ENCODE results near the gene SPAG17.

Gene SPAG17

DNA sequence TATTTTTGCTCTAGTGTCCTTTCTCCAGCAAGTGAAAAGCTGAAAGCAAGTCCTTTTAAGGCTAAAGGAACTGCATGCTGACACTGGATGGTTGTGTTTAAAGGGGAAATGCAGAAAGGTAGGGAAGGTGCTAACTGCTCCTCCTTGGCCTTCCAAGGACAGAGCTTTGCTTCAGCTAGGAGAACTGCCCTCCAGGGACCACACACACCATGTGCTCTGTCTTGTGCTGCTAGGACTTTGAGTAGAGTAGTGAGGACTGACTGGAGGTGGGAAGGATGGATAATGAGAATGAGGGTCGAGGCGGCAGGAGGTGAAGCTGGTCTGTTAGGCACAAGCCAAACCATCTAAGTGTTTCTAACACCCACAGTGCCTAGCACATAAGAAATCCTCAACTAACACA is 177.6 kb downstream of the SPAG17 start:
- FAIRE-seq = no peak
- no peak for DNase-seq (ENCODE audit: insufficient read length, low spot score)

- DNase-seq (ENCODE audit: insufficient read length, low spot score) = no peak
- FAIRE-seq = no peak
These were observed 180.7 kb downstream of the SPAG17 start for GRCh38 chr1:118004312-118004711.

DNA sequence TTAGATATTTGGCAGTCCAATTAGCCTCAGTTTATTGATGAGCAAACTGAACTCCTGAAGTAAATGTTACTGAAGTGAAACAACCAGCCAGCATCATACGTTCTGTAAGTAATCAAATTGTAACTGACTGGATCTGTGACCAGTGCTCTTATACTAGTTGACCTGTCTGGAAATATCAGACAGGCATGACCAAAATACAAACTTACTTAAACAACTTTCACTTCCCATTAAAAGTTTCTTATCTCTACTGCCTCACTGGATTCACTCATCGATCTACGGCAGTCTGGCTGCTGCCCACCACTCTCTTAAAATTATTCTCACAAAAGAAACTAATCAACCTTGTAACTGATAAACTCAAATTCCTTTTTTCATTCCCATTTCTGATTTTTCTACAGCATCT is 199.1 kb downstream of the SPAG17 start:
- DNase-seq (ENCODE audit: insufficient read length, low spot score) (no peak), FAIRE-seq (no peak)

DNA sequence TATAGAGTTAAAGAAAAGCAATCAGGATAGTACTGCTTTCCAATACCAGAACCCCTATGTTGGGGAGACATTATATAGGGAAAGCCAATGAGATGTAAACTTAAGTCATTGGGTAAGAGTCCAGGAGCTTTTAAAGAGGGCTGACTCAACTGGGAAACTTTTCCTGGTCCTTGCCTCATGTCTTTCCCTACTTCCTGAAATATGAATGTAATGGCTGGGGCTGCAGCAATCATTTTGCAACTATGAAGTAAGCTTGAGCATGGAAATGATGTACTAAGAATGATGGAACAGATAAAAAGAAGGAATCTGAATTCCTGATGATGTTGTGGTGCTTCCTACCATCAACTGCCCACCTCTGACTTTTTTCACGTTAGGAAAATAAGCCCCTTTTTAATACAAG is 199.8 kb downstream of the SPAG17 start:
- DNase-seq (ENCODE audit: insufficient read length, low spot score) (no peak), FAIRE-seq (no peak)

DNA sequence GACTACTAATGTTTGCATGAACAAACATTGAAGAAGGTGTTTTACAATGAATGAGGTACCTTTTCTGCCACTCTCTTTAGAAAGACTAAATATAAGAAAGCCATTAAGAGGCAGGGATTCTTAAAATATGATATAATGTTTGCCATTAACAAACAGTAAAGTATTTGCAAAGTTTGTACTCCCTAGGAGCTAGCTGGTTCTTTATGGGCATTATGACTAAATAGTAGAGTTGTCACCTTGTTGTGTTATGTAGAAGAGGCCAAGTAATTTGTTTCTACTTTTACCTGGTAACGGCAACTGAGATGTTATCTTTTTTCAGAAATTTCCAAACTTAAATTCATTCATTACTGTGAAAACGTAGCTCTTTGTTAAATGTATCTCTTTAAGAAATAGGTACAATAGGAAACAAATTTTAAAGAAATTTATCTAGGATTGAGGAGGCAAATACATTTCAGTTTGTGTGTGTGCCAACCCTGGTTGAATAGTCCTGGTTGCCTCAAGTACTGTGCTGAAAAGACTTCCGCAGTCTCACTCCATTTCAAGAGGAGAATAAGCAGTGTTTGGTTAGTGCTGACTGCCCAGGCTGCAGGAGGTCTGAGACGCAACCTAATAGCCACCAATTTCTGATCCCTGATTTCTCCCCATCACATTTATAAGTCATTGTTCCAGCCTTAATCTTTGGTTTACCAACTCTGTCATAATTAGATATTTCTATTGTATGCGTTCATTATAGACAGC is 203.4 kb downstream of the SPAG17 start:
- no peak for DNase-seq (ENCODE audit: insufficient read length, low spot score)
- FAIRE-seq = no peak

DNA sequence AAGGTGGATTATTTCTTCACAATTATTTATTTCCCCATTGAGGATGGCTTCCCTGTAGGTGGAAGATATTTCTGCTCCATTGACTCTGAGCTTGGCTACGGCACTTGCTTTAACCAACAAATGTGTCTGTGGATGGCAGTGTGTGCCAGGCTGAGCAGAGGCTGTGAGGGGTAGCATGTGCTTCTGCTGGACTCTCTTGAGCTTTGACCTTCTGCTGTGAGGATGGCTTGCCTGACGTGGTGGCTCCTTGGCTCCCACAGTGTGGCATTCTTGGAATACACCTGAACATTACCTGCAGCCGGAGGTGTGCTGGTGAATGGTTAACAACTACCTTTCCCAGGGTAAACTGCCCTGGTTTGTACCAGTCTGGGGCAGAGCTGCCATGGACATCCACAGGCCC is 208.6 kb downstream of the SPAG17 start:
- no peak for FAIRE-seq
- DNase-seq (ENCODE audit: insufficient read length, low spot score) = no peak

DNA sequence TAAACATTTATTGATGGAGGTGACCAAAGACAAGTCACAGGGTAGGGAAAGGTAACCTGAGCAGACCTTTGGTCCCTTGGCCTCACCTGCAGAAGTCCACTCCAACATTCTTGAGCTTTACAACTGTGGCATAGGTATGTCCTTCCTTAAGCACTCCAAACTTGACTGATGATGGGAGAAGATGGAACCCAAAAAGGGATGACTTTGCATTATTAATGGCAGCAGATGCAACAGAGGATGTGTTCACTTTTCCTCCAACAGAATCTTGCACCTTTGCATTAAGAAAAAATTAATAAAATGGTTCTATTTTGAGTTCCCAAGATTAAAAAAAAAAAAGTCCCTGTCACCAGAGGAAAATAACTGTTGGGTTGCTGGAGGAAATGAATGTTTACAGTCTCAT is 213.3 kb downstream of the SPAG17 start:
- no peak for FAIRE-seq
- DNase-seq (ENCODE audit: insufficient read length, low spot score) = no peak

DNA sequence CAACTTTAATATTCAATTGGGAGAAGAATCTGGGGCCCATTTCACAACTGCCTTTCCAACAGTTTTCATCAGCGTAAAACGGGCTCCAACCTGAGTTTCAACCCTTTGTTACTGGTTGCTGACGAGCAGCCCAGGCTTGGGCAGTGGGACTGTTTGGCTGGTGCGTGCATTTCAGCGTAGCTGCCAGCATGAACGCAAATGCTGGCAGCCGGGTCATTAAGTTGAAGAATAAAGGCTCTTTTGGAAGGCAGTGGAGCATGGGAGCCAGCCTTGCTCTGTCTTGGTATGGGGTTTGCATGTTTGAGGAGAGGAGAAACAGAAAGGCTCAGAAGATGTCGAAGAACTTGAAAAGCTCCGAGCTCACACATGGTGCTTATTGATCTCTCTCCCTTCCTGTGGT is 214.8 kb downstream of the SPAG17 start:
- FAIRE-seq (no peak), DNase-seq (ENCODE audit: insufficient read length, low spot score) (no peak)

GRCh38 chr1:117967881-117968280 is 217.1 kb downstream of the SPAG17 start:
- no peak for FAIRE-seq
- no peak for DNase-seq (ENCODE audit: insufficient read length, low spot score)

DNA sequence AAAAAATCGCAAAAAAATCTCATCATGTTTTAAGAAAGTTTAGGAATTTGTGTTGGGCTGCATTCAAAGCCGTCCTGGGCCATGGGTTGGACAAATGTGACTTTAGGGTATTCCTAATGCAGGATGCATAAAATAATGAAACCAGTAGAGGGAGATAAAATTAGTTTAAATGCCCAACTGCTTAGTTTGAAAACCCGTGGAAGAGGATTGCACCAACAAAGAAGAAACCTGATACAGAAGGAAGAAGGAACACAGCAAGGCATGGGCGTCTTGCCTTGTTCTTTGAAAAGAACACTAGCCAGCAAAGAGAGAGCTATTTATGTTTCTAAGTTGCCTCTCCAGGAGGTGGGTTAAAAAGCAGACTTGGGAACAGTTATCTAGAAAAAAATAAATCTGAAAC is 217.6 kb downstream of the SPAG17 start:
- FAIRE-seq (no peak), DNase-seq (ENCODE audit: insufficient read length, low spot score) (peak; percentile 2)

DNA sequence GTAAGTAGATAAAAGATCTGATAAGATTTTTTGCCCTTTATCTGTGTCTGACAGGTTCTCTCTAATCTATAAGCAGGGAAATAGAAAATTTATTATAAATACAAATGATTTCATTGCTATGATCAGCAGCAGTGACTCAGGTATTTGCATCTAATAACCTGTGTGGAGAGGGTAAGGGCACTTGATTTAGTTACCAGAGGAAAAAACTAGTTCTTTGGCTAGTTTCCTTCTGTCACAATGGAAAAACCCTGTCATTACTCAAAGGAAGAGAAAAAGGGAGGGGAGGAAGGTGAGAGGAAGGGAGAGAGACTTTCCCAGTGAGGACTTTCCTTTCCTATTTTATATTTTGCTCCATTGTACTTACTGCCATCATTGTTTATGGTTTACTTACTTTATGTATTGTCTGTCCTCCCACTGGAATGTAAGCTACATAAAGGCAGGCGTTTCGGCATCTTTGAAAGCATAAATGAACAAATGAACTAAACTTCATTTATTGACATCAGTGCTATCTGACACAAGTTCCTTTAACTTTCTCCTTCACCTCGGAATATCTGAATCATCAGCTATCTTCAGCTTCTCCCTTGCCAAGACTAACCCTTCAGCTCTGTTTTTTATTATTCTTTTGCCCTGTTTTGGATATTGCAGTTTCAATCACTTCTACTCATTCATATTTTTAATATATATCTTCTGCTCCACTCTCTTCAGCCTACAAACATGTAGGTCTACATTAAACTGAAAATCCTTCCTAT is 220.6 kb downstream of the SPAG17 start:
- DNase-seq (ENCODE audit: insufficient read length, low spot score) (no peak), FAIRE-seq (no peak)

GRCh38 chr1:117959364-117959763 is 225.7 kb downstream of the SPAG17 start:
- DNase-seq (ENCODE audit: insufficient read length, low spot score) (no peak), FAIRE-seq (no peak)

GRCh38 chr1:117952386-117952785 is 232.6 kb downstream of the SPAG17 start:
- FAIRE-seq = no peak
- no peak for DNase-seq (ENCODE audit: insufficient read length, low spot score)

GRCh38 chr1:117942293-117942692 is 242.7 kb downstream of the SPAG17 start:
- DNase-seq (ENCODE audit: insufficient read length, low spot score) (no peak), FAIRE-seq (no peak)

- DNase-seq (ENCODE audit: insufficient read length, low spot score) (no peak), FAIRE-seq (no peak)
These were observed 251.3 kb downstream of the SPAG17 start for GRCh38 chr1:117933769-117934168.

GRCh38 chr1:117932576-117932975 is 252.5 kb downstream of the SPAG17 start:
- no peak for FAIRE-seq
- no peak for DNase-seq (ENCODE audit: insufficient read length, low spot score)

DNA sequence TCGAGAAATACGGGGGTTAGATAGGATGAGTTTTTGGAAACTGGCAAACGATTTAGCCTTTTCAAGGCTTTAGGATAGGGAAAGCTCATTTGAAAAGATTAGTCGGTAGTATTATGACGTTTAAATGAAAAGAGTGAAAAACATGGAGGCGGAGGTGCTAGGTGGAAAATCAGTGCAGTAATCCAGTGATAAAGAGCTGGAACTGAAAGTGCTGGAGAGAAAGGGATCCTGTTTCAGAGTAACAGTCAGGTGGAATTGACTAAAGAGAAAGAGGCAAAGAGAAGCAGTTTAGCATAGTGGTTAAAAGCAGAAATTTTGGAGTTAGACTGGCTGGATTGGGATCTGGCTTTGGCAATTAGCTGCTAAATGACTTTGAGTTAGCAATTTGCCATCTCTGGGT is 254.5 kb downstream of the SPAG17 start:
- no peak for DNase-seq (ENCODE audit: insufficient read length, low spot score)
- no peak for FAIRE-seq

GRCh38 chr1:117930173-117930447 is 254.9 kb downstream of the SPAG17 start:
- DNase-seq (ENCODE audit: insufficient read length, low spot score) (no peak), FAIRE-seq (no peak)

GRCh38 chr1:117929343-117930172 is 255.5 kb downstream of the SPAG17 start, which contains the start of the genes GDAP2 and WDR3:
Gene GDAP2 (minus strand): TSS chr1:117929621. CDS start chr1:117920357, 9,264 bp downstream.
Gene WDR3 (plus strand): TSS chr1:117929739. CDS start chr1:117933320, 3,581 bp downstream.
- FAIRE-seq (no peak), DNase-seq (ENCODE audit: insufficient read length, low spot score) (peak; percentile 75)

DNA sequence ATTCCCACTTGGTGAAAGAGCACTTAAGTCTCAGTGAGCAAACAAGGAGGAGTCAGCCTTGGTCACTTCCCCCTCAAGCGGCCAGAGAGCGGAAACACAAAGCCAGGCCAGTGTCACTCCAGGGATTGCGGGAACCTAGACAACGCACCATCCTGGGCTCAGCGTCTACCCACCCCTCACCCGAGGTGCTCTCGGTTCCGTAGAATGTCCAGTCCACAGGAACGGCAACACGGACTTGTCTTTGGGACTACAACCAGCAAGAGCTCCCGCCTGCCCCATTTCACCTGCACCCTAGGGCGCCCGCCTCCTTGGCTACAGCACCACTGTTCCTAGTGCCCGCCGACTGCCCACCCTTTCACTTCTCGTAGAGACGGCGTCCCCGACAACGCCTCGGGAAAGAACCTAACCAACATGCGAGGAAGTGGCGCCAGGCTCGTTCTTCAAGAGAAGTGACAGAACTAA is 256.1 kb downstream of the SPAG17 start:
- FAIRE-seq = no peak

GRCh38 chr1:117925981-117926380 is 259.0 kb downstream of the SPAG17 start:
- DNase-seq (ENCODE audit: insufficient read length, low spot score) = no peak

More for the DNA sequence above, 256.1 kb downstream of the SPAG17 start:
- DNase-seq (ENCODE audit: insufficient read length, low spot score) = peak; percentile 9

More at GRCh38 chr1:117925981-117926380, 259.0 kb downstream of the SPAG17 start:
- FAIRE-seq = no peak
